Measurements from ENCODE around the gene CRHR1. TPM values are rescaled to one million over a fixed set of nuclear protein-coding genes. Genes with fewer than 3 reads are reported as not detected.

The CRHR1 gene
- total and polyA plus RNA-seq, 10 of the 15 experiments (the other 5 are each of a cell fraction or from before 2014, with no cell fraction given), result 0.08 TPM; not detected in 9

DNA sequence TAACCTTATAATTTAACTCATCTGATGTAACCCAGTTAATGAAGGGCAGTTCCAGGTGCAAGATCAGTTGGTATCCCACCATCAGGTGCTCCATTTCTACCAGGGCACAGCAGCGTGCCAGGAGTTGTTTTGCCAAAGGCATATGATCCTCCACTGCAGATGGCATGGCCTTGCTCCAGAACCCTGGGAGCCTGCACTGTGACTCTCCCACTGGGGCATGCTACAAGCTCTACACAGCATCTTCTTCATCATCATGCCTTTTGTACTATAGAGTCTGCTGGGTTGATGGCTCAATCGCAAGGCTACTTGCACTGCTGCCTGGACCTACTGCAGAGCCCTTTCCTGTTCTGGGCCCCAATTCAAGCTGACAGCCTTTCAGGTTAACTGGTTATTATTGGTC, 98.9 kb downstream of the CRHR1 start:
- Histone ChIP-seq H3K9me3 (replicated peaks; ENCODE audit: control insufficient read depth, insufficient read depth, low read length) (no peaks in the 10 kb centered on the region), H3K79me2 (ENCODE audit: control insufficient read depth, insufficient read depth, low read length) (no peaks in the 10 kb centered on the region), H3K9ac (ENCODE audit: control insufficient read depth, insufficient read depth, low read length) (no peak overlapping the region), H3K27ac (ENCODE audit: control insufficient read depth, insufficient read depth) (no peak overlapping the region), H4K20me1 (ENCODE audit: control insufficient read depth, insufficient read depth) (no peaks in the 10 kb centered on the region), H3K4me3 (no peak overlapping the region), H3K4me2 (ENCODE audit: control insufficient read depth, insufficient read depth) (no peak overlapping the region), H2AFZ (ENCODE audit: control insufficient read depth, low read depth, low read length) (no peak overlapping the region), H3K4me1 (ENCODE audit: control insufficient read depth, insufficient read depth, low read length) (no peaks in the 10 kb centered on the region), H3K27me3 (replicated peaks in 1 of 2; ENCODE audit: control insufficient read depth in 2 of 2, insufficient read depth in 2 of 2, low read length in 1 of 2) (no peaks in the 10 kb centered on the region; a peak in 1 of 4 replicates), H3K36me3 (ENCODE audit: control insufficient read depth in 2 of 2, insufficient read depth in 2 of 2, low read length in 1 of 2) (no peaks in the 10 kb centered on the region)
- FAIRE-seq, result no peak
- ChIA-PET CTCF (no interaction called here), SMC1A (ENCODE audit: uncharacterized antibody, unreplicated experiment) (no interaction called here), POLR2A (no interaction called here), RAD21 (ENCODE audit: unreplicated experiment) (no interaction called here)
- TF ChIP-seq POLR2AphosphoS2 (IDR thresholded peaks at IDR 0.05; ENCODE audit: low read depth, low read length) (no peak), TARDBP (IDR thresholded peaks at IDR 0.05; ENCODE audit: borderline replicate concordance) (no peak), KLF5 (IDR thresholded peaks at IDR 0.05; ENCODE audit: partially characterized antibody) (no peak), SREBF1 (IDR thresholded peaks at IDR 0.05; ENCODE audit: low read length) (no peak), SIN3A (IDR thresholded peaks at IDR 0.05; ENCODE audit: low read depth, low read length) (no peak), RAD51 (IDR thresholded peaks at IDR 0.05) (no peak), POU2F2 (IDR thresholded peaks at IDR 0.05; ENCODE audit: borderline replicate concordance, low read depth, low read length) (no peak)
- TF ChIP-seq, protein P1, sequence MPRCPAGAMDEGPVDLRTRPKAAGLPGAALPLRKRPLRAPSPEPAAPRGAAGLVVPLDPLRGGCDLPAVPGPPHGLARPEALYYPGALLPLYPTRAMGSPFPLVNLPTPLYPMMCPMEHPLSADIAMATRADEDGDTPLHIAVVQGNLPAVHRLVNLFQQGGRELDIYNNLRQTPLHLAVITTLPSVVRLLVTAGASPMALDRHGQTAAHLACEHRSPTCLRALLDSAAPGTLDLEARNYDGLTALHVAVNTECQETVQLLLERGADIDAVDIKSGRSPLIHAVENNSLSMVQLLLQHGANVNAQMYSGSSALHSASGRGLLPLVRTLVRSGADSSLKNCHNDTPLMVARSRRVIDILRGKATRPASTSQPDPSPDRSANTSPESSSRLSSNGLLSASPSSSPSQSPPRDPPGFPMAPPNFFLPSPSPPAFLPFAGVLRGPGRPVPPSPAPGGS (IDR thresholded peaks at IDR 0.05; ENCODE audit: borderline replicate concordance, insufficient read depth, low read depth, low read length, poor library complexity, severe bottlenecking), result no peak
- TF ChIP-seq, protein P2, sequence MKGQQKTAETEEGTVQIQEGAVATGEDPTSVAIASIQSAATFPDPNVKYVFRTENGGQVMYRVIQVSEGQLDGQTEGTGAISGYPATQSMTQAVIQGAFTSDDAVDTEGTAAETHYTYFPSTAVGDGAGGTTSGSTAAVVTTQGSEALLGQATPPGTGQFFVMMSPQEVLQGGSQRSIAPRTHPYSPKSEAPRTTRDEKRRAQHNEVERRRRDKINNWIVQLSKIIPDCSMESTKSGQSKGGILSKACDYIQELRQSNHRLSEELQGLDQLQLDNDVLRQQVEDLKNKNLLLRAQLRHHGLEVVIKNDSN (IDR thresholded peaks at IDR 0.05; ENCODE audit: borderline replicate concordance, extremely low read length, insufficient read depth, low read depth, low read length), result no peak
- in situ Hi-C loops (cut with MboI), result no loop called here
- WGBS (ENCODE audit: insufficient coverage, insufficient replicate concordance, low lambda C conversion rate, missing lambda C conversion rate), result 18% methylated on average over 2 of the region's 2 CpGs
- BruUV-seq (replicated peaks), result no TSS peak
- ATAC-seq, result no peak
- no peak for DNase-seq (ENCODE audit: low read depth, low spot score)
- intact Hi-C loops (cut with micrococcal nuclease; ENCODE audit: unreplicated experiment), result no loop called here

Other genes starting within 250 kb of the CRHR1 start
- gene SPPL2C, start 60.6 kb downstream of the CRHR1 start, total RNA-seq (2014; rRNA removed), result not detected in 2 replicates
- gene SPPL2C, start 60.6 kb downstream of the CRHR1 start, total RNA-seq (2014; rRNA removed; fragmentation: Illumina TruSeq; extraction: Trizol), result not detected in 2 replicates
- not detected in 2 replicates for gene SPPL2C, start 60.6 kb downstream of the CRHR1 start, total RNA-seq (2021)
- not detected in 2 replicates for gene SPPL2C, start 60.6 kb downstream of the CRHR1 start, polyA plus RNA-seq (2011; rRNA removed)
- not detected in 2 replicates for gene SPPL2C, start 60.6 kb downstream of the CRHR1 start, polyA plus RNA-seq (2014; fragmentation: Illumina TruSeq; extraction: Trizol)
- gene SPPL2C, start 60.6 kb downstream of the CRHR1 start, polyA plus RNA-seq (2014; fragmentation: Nextera tagmentation; extraction: Ambion mirVana), result not detected
- gene SPPL2C, start 60.6 kb downstream of the CRHR1 start, polyA plus RNA-seq (2014; rRNA removed), result not detected in 2 replicates
- gene SPPL2C, start 60.6 kb downstream of the CRHR1 start, polyA plus RNA-seq (2016; fragmentation: Nextera tagmentation; extraction: Ambion mirVana), result not detected
- gene MAPT, start 110.2 kb downstream of the CRHR1 start, total RNA-seq (2014; rRNA removed), result under 0.01 TPM in 1 of 2 replicates, not detected in the other
- not detected in 2 replicates for gene MAPT, start 110.2 kb downstream of the CRHR1 start, total RNA-seq (2014; rRNA removed; fragmentation: Illumina TruSeq; extraction: Trizol)
- 0.03 TPM in 1 of 2 replicates, not detected in the other for gene MAPT, start 110.2 kb downstream of the CRHR1 start, total RNA-seq (2021)
- not detected in 2 replicates for gene MAPT, start 110.2 kb downstream of the CRHR1 start, polyA plus RNA-seq (2011; rRNA removed)
- not detected in 2 replicates for gene MAPT, start 110.2 kb downstream of the CRHR1 start, polyA plus RNA-seq (2014; fragmentation: Illumina TruSeq; extraction: Trizol)
- not detected for gene MAPT, start 110.2 kb downstream of the CRHR1 start, polyA plus RNA-seq (2014; fragmentation: Nextera tagmentation; extraction: Ambion mirVana)
- gene MAPT, start 110.2 kb downstream of the CRHR1 start, polyA plus RNA-seq (2014; rRNA removed), result not detected in 2 replicates
- under 1 TPM in 1 of 2 experiments, not detected in 1; 0.05 TPM for gene MAPT, start 110.2 kb downstream of the CRHR1 start, polyA plus RNA-seq (2016; fragmentation: Nextera tagmentation; extraction: Ambion mirVana)
- not detected in 2 replicates for gene STH, start 214.9 kb downstream of the CRHR1 start, total RNA-seq (2014; rRNA removed)
- gene STH, start 214.9 kb downstream of the CRHR1 start, total RNA-seq (2014; rRNA removed; fragmentation: Illumina TruSeq; extraction: Trizol), result not detected in 2 replicates
- gene STH, start 214.9 kb downstream of the CRHR1 start, total RNA-seq (2021), result not detected in 2 replicates
- gene STH, start 214.9 kb downstream of the CRHR1 start, polyA plus RNA-seq (2011; rRNA removed), result not detected in 2 replicates
- gene STH, start 214.9 kb downstream of the CRHR1 start, polyA plus RNA-seq (2014; fragmentation: Illumina TruSeq; extraction: Trizol), result not detected in 2 replicates
- gene STH, start 214.9 kb downstream of the CRHR1 start, polyA plus RNA-seq (2014; fragmentation: Nextera tagmentation; extraction: Ambion mirVana), result not detected
- gene STH, start 214.9 kb downstream of the CRHR1 start, polyA plus RNA-seq (2014; rRNA removed), result not detected in 2 replicates
- gene STH, start 214.9 kb downstream of the CRHR1 start, polyA plus RNA-seq (2016; fragmentation: Nextera tagmentation; extraction: Ambion mirVana), result not detected

All from GM12878 (cell line).